GM11168 (cell line): ENCODE results near the gene GOLGA6D.
"Not testable (repeated sequence)": the region's sequence is repeated elsewhere in the genome, so short reads cannot be mapped to it uniquely, and the experiment has no call there.

ENCODE experiments used
- in situ Hi-C: fragments of 300-500 bp; cut with MboI; formaldehyde crosslinking; loops from one replicate; pipeline ENCODE4 v1.12.0; 2022; ENCODE audit warnings: low sequenced_read_pairs; ENCODE audit not compliant: unreplicated experiment

The GOLGA6D gene

GRCh38 chr15:75275617-75276016 is 7.0 kb upstream of the GOLGA6D start:
- in situ Hi-C loops: loop anchor here (25.0 kb wide), 1 partner anchor 938 kb away; no protein-coding TSS in a partner anchor

GRCh38 chr15:75278497-75278896 is 4.1 kb upstream of the GOLGA6D start:
- in situ Hi-C loops: loop anchor here (25.0 kb wide), 1 partner anchor 941 kb away; no protein-coding TSS in a partner anchor

GRCh38 chr15:75284152-75284551 is 1.5 kb downstream of the GOLGA6D start:
- in situ Hi-C loops: loop anchor here (25.0 kb wide), 1 partner anchor 947 kb away; no protein-coding TSS in a partner anchor

GRCh38 chr15:75293660-75294059 is 11.0 kb downstream of the GOLGA6D start:
- in situ Hi-C loops: loop anchor here (25.0 kb wide), 1 partner anchor 956 kb away; no protein-coding TSS in a partner anchor

- in situ Hi-C loops: loop anchor here (25.0 kb wide), 1 partner anchor 961 kb away; no protein-coding TSS in a partner anchor
These were observed 16.1 kb downstream of the GOLGA6D start for GRCh38 chr15:75298541-75299310.

GRCh38 chr15:75299311-75299688 is 16.7 kb downstream of the GOLGA6D start:
- in situ Hi-C loops: loop anchor here (25.0 kb wide), 1 partner anchor 962 kb away; no protein-coding TSS in a partner anchor

- in situ Hi-C loops: loop anchor here (5.0 to 10.0 kb wide), 2 partner anchors 265 to 1238 kb away; no protein-coding TSS in a partner anchor
These were observed 17.4 kb downstream of the GOLGA6D start for GRCh38 chr15:75300026-75300425.

- in situ Hi-C loops: loop anchor here (5.0 to 10.0 kb wide), 2 partner anchors 268 to 1240 kb away; no protein-coding TSS in a partner anchor
These were observed 19.7 kb downstream of the GOLGA6D start for GRCh38 chr15:75302318-75302717.

GRCh38 chr15:75302753-75303152 is 20.1 kb downstream of the GOLGA6D start:
- in situ Hi-C loops: loop anchor here (5.0 to 10.0 kb wide), 2 partner anchors 268 to 1240 kb away; no protein-coding TSS in a partner anchor

- in situ Hi-C loops: loop anchor here (10.0 kb wide), 1 partner anchor 271 kb away; no protein-coding TSS in a partner anchor
These were observed 23.6 kb downstream of the GOLGA6D start for GRCh38 chr15:75306188-75306587.

- in situ Hi-C loops: loop anchor here (10.0 kb wide), 1 partner anchor 273 kb away; no protein-coding TSS in a partner anchor
These were observed 25.2 kb downstream of the GOLGA6D start for GRCh38 chr15:75307778-75308390.

- in situ Hi-C loops: loop anchor here (10.0 kb wide), 1 partner anchor 275 kb away; no protein-coding TSS in a partner anchor
These were observed 27.1 kb downstream of the GOLGA6D start for GRCh38 chr15:75309711-75310110.

- in situ Hi-C loops: not testable (repeated sequence)
These were observed 29.9 kb downstream of the GOLGA6D start for GRCh38 chr15:75312548-75312947.

GRCh38 chr15:75313116-75313845 is 30.6 kb downstream of the GOLGA6D start:
- in situ Hi-C loops: no loop called here

- in situ Hi-C loops: no loop called here
These were observed 32.1 kb downstream of the GOLGA6D start for GRCh38 chr15:75314552-75315290.

GRCh38 chr15:75319231-75319897 is 36.7 kb downstream of the GOLGA6D start:
- in situ Hi-C loops: not testable (repeated sequence)

GRCh38 chr15:75321711-75322110 is 39.1 kb downstream of the GOLGA6D start:
- in situ Hi-C loops: no loop called here

GRCh38 chr15:75325922-75326321 is 43.3 kb downstream of the GOLGA6D start:
- in situ Hi-C loops: no loop called here

- in situ Hi-C loops: no loop called here
These were observed 44.4 kb downstream of the GOLGA6D start for GRCh38 chr15:75327005-75327404.
